MCF 10A (cell line): ENCODE results near the gene CLEC18A. TPM values are rescaled to one million over a fixed set of nuclear protein-coding genes. Genes with fewer than 3 reads are reported as not detected.

Source experiments
- BruUV-seq: library from RNA; stranded (reverse); fragments of 400-500 nt; replicated peaks from 2 replicates; lab custom pipeline; 2021; lab: Mats Ljungman, UMichigan
- CTCF ChIA-PET: fragments of 300-600 bp; sonication (Branson Sonifier 250); formaldehyde crosslinking; extraction: SDS; loops from one replicate; lab custom pipeline; 2021; ENCODE audit warnings: antibody characterized with exemption, inconsistent platforms; lab: Yijun Ruan, JAX
- POLR2A ChIA-PET: fragments of 300-600, 350-650 bp; sonication (Branson Sonifier 250); formaldehyde crosslinking; extraction: SDS; loops from one replicate; lab custom pipeline; 2020; ENCODE audit warnings: antibody characterized with exemption, inconsistent platforms; lab: Yijun Ruan, JAX
- DNase-seq: peaks from one replicate; pipeline ENCODE4 v3.0.0-alpha.2; 2018; ENCODE audit not compliant: unreplicated experiment
- H3K27ac Mint-ChIP-seq: one replicate; pipeline ENCODE4 v1.8.0; 2022; ENCODE audit warnings: mild to moderate bottlenecking, low read depth, mixed read lengths; ENCODE audit not compliant: unreplicated experiment
- H3K27me3 Mint-ChIP-seq: one replicate; pipeline ENCODE4 v1.8.0; 2022; ENCODE audit warnings: mixed read lengths; ENCODE audit not compliant: insufficient read depth, unreplicated experiment
- H3K36me3 Mint-ChIP-seq: one replicate; pipeline ENCODE4 v1.8.0; 2022; ENCODE audit warnings: mild to moderate bottlenecking, moderate library complexity, mixed read lengths; ENCODE audit not compliant: insufficient read depth, unreplicated experiment
- H3K4me1 Mint-ChIP-seq: one replicate; pipeline ENCODE4 v1.8.0; 2022; ENCODE audit warnings: mixed read lengths; ENCODE audit not compliant: insufficient read depth, unreplicated experiment
- H3K4me3 Mint-ChIP-seq: one replicate; pipeline ENCODE4 v1.8.0; 2022; ENCODE audit warnings: mild to moderate bottlenecking, moderate library complexity, mixed read lengths; ENCODE audit not compliant: unreplicated experiment
- H3K9me3 Mint-ChIP-seq: one replicate; pipeline ENCODE4 v1.8.0; 2022; ENCODE audit warnings: mixed read lengths; ENCODE audit not compliant: unreplicated experiment
- CTCF ChIP-seq: fragments of 200-600 bp; IDR thresholded peaks from one replicate; pipeline ENCODE4 v1.8.0; 2022; ENCODE audit warnings: antibody characterized with exemption, mild to moderate bottlenecking; ENCODE audit not compliant: unreplicated experiment
- intact Hi-C: fragments of 100-400 bp; cut with micrococcal nuclease; formaldehyde crosslinking; loops from 2 replicates; pipeline ENCODE4 v1.14.1; 2022
- total RNA-seq: library from RNA; stranded (reverse); gene quantifications from 2 replicates; pipeline ENCODE4 v1.2.3, GENCODE V29; 2022

Gene CLEC18A
- total RNA-seq, 1 experiment from 2014 or later: 0.28 TPM

- H3K27me3 Mint-ChIP-seq: no peaks in the 10 kb centered on the region
- no peak for TF ChIP-seq CTCF
- CTCF ChIA-PET: interaction anchor here (0.5 to 2.9 kb wide), 4 partner anchors 17 to 122 kb away, joined by 3 to 10 read pairs (median 6); no protein-coding TSS in a partner anchor
- H3K4me3 Mint-ChIP-seq: no peak overlapping the region
- no peak overlapping the region for H3K27ac Mint-ChIP-seq
- no peaks in the 10 kb centered on the region for H3K4me1 Mint-ChIP-seq
- intact Hi-C loops: no loop called here
- POLR2A ChIA-PET: interaction anchor here (0.6 to 1.2 kb wide), 3 partner anchors 11 to 132 kb away, joined by 3 read pairs; no protein-coding TSS in a partner anchor
- no peaks in the 10 kb centered on the region for H3K9me3 Mint-ChIP-seq
- BruUV-seq: no TSS peak
- peaks cover 23% of the 10 kb centered on the region for H3K36me3 Mint-ChIP-seq
- no peak for DNase-seq
Observed at GRCh38 chr16:69906838-69907401, 44.2 kb upstream of the CLEC18A start.

DNA sequence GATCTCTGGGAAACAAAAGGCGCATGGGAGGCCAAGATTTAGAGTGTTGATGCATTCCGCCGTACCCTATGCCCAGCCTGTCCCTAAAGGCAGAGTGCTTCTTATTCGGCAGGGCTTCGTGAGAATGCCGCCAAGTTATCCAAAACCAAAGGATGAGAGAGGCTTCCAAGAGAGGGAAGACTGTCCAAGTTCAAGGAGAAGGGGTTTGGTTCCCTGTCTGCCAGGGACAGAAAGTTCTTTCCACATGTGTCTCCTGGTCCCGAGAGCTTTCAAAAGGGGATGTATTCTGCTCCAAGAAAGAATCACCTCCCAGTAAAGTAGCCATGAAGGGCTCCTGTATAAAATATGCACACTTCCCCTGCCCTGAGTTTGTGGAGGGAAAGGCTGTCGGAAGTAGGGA is 42.1 kb upstream of the CLEC18A start:
- intact Hi-C loops: no loop called here
- no peak for DNase-seq
- POLR2A ChIA-PET: no interaction called here
- CTCF ChIA-PET: interaction anchor here (0.6 to 2.9 kb wide), 2 partner anchors 21 to 45 kb away, joined by 5 to 10 read pairs; no protein-coding TSS in a partner anchor
- H3K27ac Mint-ChIP-seq: no peak overlapping the region
- no peaks in the 10 kb centered on the region for H3K9me3 Mint-ChIP-seq
- no peaks in the 10 kb centered on the region for H3K27me3 Mint-ChIP-seq
- H3K4me3 Mint-ChIP-seq: no peak overlapping the region
- H3K4me1 Mint-ChIP-seq: no peaks in the 10 kb centered on the region
- TF ChIP-seq CTCF: no peak
- no TSS peak for BruUV-seq
- H3K36me3 Mint-ChIP-seq: peaks cover 13% of the 10 kb centered on the region

DNA sequence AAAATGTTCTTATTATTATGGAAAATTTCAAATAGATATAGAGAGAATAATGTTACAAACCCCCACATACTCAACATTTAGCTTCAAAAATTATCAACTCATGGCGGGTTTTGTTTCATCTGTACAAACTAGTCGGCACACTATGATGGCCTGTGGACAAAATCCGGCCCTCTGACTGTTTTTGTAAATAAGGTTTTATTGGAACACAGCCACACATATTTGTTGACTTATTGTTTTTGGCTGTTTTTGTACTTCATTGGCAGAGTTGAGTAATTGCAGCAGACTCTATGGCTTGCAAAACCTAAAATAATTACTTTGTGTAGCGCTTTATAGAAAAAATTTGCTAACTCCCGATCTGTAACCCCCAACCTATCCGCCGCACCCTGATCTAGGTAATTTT is 41.4 kb upstream of the CLEC18A start:
- no TSS peak for BruUV-seq

More for the DNA sequence above, 41.4 kb upstream of the CLEC18A start:
- H3K36me3 Mint-ChIP-seq: peaks cover 13% of the 10 kb centered on the region
- CTCF ChIA-PET: interaction anchor here (0.6 kb wide), 1 partner anchor 46 kb away, joined by 5 read pairs; no protein-coding TSS in a partner anchor
- H3K4me3 Mint-ChIP-seq: no peak overlapping the region
- H3K4me1 Mint-ChIP-seq: no peaks in the 10 kb centered on the region
- peak; percentile 18 for DNase-seq
- H3K27ac Mint-ChIP-seq: no peak overlapping the region
- H3K27me3 Mint-ChIP-seq: no peaks in the 10 kb centered on the region
- no peak for TF ChIP-seq CTCF
- H3K9me3 Mint-ChIP-seq: no peaks in the 10 kb centered on the region
- POLR2A ChIA-PET: no interaction called here
- intact Hi-C loops: no loop called here
